ENCODE results near the gene GGT6.

The GGT6 gene

DNA sequence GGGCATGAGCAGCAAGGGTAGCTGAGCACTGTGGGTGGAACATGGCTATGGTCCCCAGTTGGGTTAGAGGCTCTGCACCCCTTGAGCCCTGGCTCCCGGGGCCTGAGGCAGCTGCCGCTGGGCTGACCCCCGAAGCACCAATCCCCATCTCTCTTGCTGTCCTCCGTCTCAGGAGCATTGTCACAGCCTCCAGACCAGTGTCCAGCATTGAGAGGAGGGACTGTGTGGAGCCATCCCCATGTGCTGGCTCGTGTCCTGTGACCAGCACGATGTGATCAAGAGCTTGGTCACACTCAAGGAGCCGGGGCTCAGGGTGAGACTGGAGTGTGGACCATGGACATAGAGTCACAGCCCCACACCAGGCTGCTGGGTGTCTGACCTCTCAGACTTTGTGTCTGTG, 26.8 kb upstream of the GGT6 start:
- TF ChIP-seq, protein P1, sequence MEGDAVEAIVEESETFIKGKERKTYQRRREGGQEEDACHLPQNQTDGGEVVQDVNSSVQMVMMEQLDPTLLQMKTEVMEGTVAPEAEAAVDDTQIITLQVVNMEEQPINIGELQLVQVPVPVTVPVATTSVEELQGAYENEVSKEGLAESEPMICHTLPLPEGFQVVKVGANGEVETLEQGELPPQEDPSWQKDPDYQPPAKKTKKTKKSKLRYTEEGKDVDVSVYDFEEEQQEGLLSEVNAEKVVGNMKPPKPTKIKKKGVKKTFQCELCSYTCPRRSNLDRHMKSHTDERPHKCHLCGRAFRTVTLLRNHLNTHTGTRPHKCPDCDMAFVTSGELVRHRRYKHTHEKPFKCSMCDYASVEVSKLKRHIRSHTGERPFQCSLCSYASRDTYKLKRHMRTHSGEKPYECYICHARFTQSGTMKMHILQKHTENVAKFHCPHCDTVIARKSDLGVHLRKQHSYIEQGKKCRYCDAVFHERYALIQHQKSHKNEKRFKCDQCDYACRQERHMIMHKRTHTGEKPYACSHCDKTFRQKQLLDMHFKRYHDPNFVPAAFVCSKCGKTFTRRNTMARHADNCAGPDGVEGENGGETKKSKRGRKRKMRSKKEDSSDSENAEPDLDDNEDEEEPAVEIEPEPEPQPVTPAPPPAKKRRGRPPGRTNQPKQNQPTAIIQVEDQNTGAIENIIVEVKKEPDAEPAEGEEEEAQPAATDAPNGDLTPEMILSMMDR (IDR thresholded peaks at IDR 0.05; ENCODE audit: low read length): no peak
- TF ChIP-seq EZH2 (IDR thresholded peaks at IDR 0.05; ENCODE audit: borderline replicate concordance, low read length): no peak
- no peak overlapping the region for H3K27ac ChIP-seq (ENCODE audit: low read depth, low read length, poor library complexity, severe bottlenecking)
- no peak overlapping the region for H3K4me3 ChIP-seq (ENCODE audit: low read depth, low read length, poor library complexity, severe bottlenecking)
- peaks cover 20% of the 10 kb centered on the region; the same call in 1 of the 2 replicates for H3K27me3 ChIP-seq (ENCODE audit: insufficient read depth, low read length)
- H3K9me3 ChIP-seq (ENCODE audit: low read length): no peaks in the 10 kb centered on the region
- H3K4me1 ChIP-seq (ENCODE audit: insufficient read depth, low read length, severe bottlenecking): no peaks in the 10 kb centered on the region
- no peak overlapping the region for H3K9ac ChIP-seq (ENCODE audit: low read length)
- no peaks in the 10 kb centered on the region for H3K79me2 ChIP-seq (ENCODE audit: insufficient read depth, low read length)
- H3K4me2 ChIP-seq (ENCODE audit: low read length): no peak overlapping the region
- H3K36me3 ChIP-seq (ENCODE audit: insufficient read depth, low read length): no peaks in the 10 kb centered on the region
- no peak overlapping the region for H2AFZ ChIP-seq (ENCODE audit: low read length)
- H3K9me2 ChIP-seq (ENCODE audit: low read depth, low read length): no peaks in the 10 kb centered on the region
- no peaks in the 10 kb centered on the region for H3F3A ChIP-seq (ENCODE audit: insufficient read depth, low read length)
- no peaks in the 10 kb centered on the region for H4K20me1 ChIP-seq (ENCODE audit: insufficient read depth, low read length)

DNA sequence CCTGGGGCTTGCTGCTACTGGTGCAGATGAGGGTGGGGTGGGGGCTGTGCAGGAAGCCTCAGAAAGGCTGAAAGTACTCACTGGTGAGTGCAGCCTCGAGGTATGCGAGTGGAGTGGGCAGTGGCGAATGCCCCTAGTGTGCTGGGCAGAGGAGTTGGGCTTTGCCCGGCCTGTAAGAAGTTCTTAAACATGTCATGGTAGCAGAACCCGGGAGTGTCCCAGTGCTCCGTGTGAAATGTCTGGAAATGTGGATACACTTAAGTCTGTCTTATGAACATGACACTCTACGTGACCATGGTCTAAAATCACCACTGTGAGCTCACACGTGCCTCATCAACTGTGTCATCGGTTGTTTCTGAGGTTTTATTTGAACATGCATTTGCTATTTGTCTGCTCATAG, 25.7 kb upstream of the GGT6 start:
- Histone ChIP-seq H2AFZ (ENCODE audit: low read length) (no peak overlapping the region), H3K4me2 (ENCODE audit: low read length) (no peak overlapping the region), H3K4me3 (ENCODE audit: low read depth, low read length, poor library complexity, severe bottlenecking) (no peak overlapping the region), H3K4me1 (ENCODE audit: insufficient read depth, low read length, severe bottlenecking) (no peaks in the 10 kb centered on the region), H3K9me3 (ENCODE audit: low read length) (no peaks in the 10 kb centered on the region), H4K20me1 (ENCODE audit: insufficient read depth, low read length) (no peaks in the 10 kb centered on the region), H3K36me3 (ENCODE audit: insufficient read depth, low read length) (no peaks in the 10 kb centered on the region), H3K27me3 (ENCODE audit: insufficient read depth, low read length) (0 out of 2 replicates have a peak, but pooled peaks cover 15% of the 10 kb centered on the region), H3K79me2 (ENCODE audit: insufficient read depth, low read length) (no peaks in the 10 kb centered on the region), H3F3A (ENCODE audit: insufficient read depth, low read length) (no peaks in the 10 kb centered on the region), H3K9ac (ENCODE audit: low read length) (no peak overlapping the region), H3K27ac (ENCODE audit: low read depth, low read length, poor library complexity, severe bottlenecking) (no peak overlapping the region), H3K9me2 (ENCODE audit: low read depth, low read length) (no peaks in the 10 kb centered on the region)
- TF ChIP-seq, protein P1 (IDR thresholded peaks at IDR 0.05; ENCODE audit: low read length): no peak
- no peak for TF ChIP-seq EZH2 (IDR thresholded peaks at IDR 0.05; ENCODE audit: borderline replicate concordance, low read length)

DNA sequence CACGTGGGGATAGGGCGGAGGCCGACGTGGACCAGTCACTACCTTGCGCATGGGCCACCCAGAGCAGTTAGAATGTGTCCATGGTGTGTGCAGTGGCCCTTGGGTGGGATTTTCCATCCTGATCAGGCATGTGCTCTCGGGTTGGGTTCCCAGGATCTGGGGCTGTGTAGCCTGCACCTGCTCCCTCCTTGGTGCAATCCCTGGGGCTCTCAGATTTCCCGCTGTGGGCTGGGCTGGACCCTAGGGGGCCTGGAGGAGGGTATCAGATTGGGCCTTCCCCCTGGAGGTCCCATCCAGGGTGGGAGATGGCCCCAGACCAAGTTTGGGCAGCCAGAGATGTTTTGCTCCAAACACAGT, 25.2 kb upstream of the GGT6 start:
- Histone ChIP-seq H3K4me2 (ENCODE audit: low read length) (no peak overlapping the region), H3K27me3 (ENCODE audit: insufficient read depth, low read length) (0 out of 2 replicates have a peak, but pooled peaks cover 12% of the 10 kb centered on the region), H4K20me1 (ENCODE audit: insufficient read depth, low read length) (no peaks in the 10 kb centered on the region), H3K36me3 (ENCODE audit: insufficient read depth, low read length) (no peaks in the 10 kb centered on the region), H3F3A (ENCODE audit: insufficient read depth, low read length) (no peaks in the 10 kb centered on the region), H3K4me1 (ENCODE audit: insufficient read depth, low read length, severe bottlenecking) (no peaks in the 10 kb centered on the region), H3K9ac (ENCODE audit: low read length) (no peak overlapping the region), H3K4me3 (ENCODE audit: low read depth, low read length, poor library complexity, severe bottlenecking) (no peak overlapping the region), H3K79me2 (ENCODE audit: insufficient read depth, low read length) (no peaks in the 10 kb centered on the region), H2AFZ (ENCODE audit: low read length) (no peak overlapping the region), H3K9me3 (ENCODE audit: low read length) (no peaks in the 10 kb centered on the region), H3K27ac (ENCODE audit: low read depth, low read length, poor library complexity, severe bottlenecking) (no peak overlapping the region), H3K9me2 (ENCODE audit: low read depth, low read length) (no peaks in the 10 kb centered on the region)
- TF ChIP-seq EZH2 (IDR thresholded peaks at IDR 0.05; ENCODE audit: borderline replicate concordance, low read length): no peak
- TF ChIP-seq, protein P1 (IDR thresholded peaks at IDR 0.05; ENCODE audit: low read length): no peak

Data from OCI-LY1 (cell line).